ENCODE data around the gene CALML6. TPM values are rescaled to one million over a fixed set of nuclear protein-coding genes. Genes with fewer than 3 reads are reported as not detected.
A peak's percentile ranks its signal among the peaks of the same experiment; 100 is the strongest.

CALML6 gene
- polyA plus RNA-seq, 2 of the 4 experiments (the other 2 are of a cell fraction): 0.49 TPM

DNA sequence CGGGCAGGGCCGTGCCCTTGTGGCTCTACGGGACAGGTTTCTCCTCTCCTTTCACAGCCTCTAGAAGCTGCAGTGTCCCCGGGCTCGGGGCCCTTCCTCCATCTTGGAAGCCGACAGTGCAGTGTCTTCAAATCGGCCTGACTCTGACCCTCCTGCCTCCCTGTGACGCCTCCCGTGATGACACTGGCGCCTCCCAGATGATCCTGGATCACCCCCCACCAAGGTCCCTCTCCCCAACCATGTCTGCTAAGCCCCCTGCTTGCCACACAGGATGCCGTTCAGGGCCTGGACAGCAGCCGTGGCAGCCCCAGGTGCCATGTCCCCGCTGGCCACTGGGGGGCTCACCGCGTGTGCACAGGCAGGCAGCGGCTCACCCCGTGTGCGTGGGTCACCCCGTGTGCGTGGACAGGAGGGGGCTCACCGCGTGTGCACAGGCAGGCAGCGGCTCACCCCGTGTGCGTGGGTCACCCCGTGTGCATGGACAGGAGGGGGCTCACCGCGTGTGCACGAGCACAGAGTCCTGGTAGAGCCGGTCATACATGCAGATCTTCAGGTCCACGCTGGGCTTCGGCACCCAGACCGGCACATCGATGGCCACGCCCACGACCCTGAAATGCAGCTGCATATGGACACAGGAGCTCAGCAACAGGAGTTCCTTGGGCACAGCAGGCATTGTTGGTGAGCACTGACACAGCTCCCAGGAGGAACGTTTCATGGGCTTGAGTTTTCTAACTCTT is 28.9 kb downstream of the CALML6 start:
- FAIRE-seq: no peak
- POLR2A ChIA-PET: no interaction called here
- H3K9me3 ChIP-seq: no peaks in the 10 kb centered on the region

More for the DNA sequence above, 28.9 kb downstream of the CALML6 start:
- H3K27ac ChIP-seq: peak overlapping the region in 1 of 2 experiments; percentile 57; a peak in 3 of 6 replicates
- CTCF ChIA-PET: interaction anchor here (0.5 to 12.7 kb wide), 16 partner anchors 9 to 230 kb away, joined by 3 to 127 read pairs (median 4); no protein-coding TSS in a partner anchor
- H3K4me2 ChIP-seq: peak overlapping the region; percentile 67
- peak; percentile 94 to 97 for ATAC-seq
- DNase-seq (ENCODE audit: low read depth in 1 of 2, low spot score in 1 of 2): peak; percentile 64 to 71
- TF ChIP-seq, protein P1, sequence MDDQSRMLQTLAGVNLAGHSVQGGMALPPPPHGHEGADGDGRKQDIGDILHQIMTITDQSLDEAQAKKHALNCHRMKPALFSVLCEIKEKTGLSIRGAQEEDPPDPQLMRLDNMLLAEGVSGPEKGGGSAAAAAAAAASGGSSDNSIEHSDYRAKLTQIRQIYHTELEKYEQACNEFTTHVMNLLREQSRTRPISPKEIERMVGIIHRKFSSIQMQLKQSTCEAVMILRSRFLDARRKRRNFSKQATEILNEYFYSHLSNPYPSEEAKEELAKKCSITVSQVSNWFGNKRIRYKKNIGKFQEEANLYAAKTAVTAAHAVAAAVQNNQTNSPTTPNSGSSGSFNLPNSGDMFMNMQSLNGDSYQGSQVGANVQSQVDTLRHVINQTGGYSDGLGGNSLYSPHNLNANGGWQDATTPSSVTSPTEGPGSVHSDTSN (IDR thresholded peaks at IDR 0.05): no peak
- no peak for TF ChIP-seq EHF (CRISPR knock-in tag; IDR thresholded peaks at IDR 0.05)
- no peak for TF ChIP-seq NR3C1 (IDR thresholded peaks at IDR 0.05)
- TF ChIP-seq JUN (IDR thresholded peaks at IDR 0.05): no peak
- peak; percentile 37 to 42; a peak in 3 of 5 replicates for TF ChIP-seq RAD21 (conservative IDR thresholded peaks at IDR 0.05 in 1 of 2, IDR thresholded peaks at IDR 0.05 in 1 of 2)
- TF ChIP-seq CBX2 (IDR thresholded peaks at IDR 0.05; ENCODE audit: borderline replicate concordance, low read depth): no peak
- no peak for TF ChIP-seq MYC (IDR thresholded peaks at IDR 0.05; ENCODE audit: borderline replicate concordance, low read length)
- TF ChIP-seq ZFP36 (IDR thresholded peaks at IDR 0.05; ENCODE audit: borderline replicate concordance, partially characterized antibody): no peak
- TF ChIP-seq KDM1A (IDR thresholded peaks at IDR 0.05; ENCODE audit: low read depth): 0 out of 2 replicates have a peak, but pooled peaks have one; percentile 54
- TF ChIP-seq SMC3 (IDR thresholded peaks at IDR 0.05): peak; percentile 72
- TF ChIP-seq, protein P2, sequence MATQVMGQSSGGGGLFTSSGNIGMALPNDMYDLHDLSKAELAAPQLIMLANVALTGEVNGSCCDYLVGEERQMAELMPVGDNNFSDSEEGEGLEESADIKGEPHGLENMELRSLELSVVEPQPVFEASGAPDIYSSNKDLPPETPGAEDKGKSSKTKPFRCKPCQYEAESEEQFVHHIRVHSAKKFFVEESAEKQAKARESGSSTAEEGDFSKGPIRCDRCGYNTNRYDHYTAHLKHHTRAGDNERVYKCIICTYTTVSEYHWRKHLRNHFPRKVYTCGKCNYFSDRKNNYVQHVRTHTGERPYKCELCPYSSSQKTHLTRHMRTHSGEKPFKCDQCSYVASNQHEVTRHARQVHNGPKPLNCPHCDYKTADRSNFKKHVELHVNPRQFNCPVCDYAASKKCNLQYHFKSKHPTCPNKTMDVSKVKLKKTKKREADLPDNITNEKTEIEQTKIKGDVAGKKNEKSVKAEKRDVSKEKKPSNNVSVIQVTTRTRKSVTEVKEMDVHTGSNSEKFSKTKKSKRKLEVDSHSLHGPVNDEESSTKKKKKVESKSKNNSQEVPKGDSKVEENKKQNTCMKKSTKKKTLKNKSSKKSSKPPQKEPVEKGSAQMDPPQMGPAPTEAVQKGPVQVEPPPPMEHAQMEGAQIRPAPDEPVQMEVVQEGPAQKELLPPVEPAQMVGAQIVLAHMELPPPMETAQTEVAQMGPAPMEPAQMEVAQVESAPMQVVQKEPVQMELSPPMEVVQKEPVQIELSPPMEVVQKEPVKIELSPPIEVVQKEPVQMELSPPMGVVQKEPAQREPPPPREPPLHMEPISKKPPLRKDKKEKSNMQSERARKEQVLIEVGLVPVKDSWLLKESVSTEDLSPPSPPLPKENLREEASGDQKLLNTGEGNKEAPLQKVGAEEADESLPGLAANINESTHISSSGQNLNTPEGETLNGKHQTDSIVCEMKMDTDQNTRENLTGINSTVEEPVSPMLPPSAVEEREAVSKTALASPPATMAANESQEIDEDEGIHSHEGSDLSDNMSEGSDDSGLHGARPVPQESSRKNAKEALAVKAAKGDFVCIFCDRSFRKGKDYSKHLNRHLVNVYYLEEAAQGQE (IDR thresholded peaks at IDR 0.05): peak; percentile 79
- TF ChIP-seq, protein P3, sequence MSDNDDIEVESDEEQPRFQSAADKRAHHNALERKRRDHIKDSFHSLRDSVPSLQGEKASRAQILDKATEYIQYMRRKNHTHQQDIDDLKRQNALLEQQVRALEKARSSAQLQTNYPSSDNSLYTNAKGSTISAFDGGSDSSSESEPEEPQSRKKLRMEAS (IDR thresholded peaks at IDR 0.05): peak; percentile 74
- no peak for TF ChIP-seq PHF8 (IDR thresholded peaks at IDR 0.05; ENCODE audit: borderline replicate concordance, low read depth)
- TF ChIP-seq, protein P4, sequence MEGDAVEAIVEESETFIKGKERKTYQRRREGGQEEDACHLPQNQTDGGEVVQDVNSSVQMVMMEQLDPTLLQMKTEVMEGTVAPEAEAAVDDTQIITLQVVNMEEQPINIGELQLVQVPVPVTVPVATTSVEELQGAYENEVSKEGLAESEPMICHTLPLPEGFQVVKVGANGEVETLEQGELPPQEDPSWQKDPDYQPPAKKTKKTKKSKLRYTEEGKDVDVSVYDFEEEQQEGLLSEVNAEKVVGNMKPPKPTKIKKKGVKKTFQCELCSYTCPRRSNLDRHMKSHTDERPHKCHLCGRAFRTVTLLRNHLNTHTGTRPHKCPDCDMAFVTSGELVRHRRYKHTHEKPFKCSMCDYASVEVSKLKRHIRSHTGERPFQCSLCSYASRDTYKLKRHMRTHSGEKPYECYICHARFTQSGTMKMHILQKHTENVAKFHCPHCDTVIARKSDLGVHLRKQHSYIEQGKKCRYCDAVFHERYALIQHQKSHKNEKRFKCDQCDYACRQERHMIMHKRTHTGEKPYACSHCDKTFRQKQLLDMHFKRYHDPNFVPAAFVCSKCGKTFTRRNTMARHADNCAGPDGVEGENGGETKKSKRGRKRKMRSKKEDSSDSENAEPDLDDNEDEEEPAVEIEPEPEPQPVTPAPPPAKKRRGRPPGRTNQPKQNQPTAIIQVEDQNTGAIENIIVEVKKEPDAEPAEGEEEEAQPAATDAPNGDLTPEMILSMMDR (IDR thresholded peaks at IDR 0.05): peak; percentile 67
- TF ChIP-seq, protein P5, sequence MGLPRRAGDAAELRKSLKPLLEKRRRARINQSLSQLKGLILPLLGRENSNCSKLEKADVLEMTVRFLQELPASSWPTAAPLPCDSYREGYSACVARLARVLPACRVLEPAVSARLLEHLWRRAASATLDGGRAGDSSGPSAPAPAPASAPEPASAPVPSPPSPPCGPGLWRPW (IDR thresholded peaks at IDR 0.05): no peak
- TF ChIP-seq TP53 (CRISPR knock-in tag; IDR thresholded peaks at IDR 0.05): no peak
- TF ChIP-seq HOXB13 (CRISPR knock-in tag; IDR thresholded peaks at IDR 0.05; ENCODE audit: low read depth): no peak
- TF ChIP-seq, protein P6, sequence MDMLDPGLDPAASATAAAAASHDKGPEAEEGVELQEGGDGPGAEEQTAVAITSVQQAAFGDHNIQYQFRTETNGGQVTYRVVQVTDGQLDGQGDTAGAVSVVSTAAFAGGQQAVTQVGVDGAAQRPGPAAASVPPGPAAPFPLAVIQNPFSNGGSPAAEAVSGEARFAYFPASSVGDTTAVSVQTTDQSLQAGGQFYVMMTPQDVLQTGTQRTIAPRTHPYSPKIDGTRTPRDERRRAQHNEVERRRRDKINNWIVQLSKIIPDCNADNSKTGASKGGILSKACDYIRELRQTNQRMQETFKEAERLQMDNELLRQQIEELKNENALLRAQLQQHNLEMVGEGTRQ (IDR thresholded peaks at IDR 0.05): no peak
- TF ChIP-seq RNF2 (IDR thresholded peaks at IDR 0.05; ENCODE audit: borderline replicate concordance, low read depth): no peak
- WGBS (ENCODE audit: missing lambda C conversion rate): 22% methylated on average over 11 of the region's 37 CpGs
- H3K4me3 ChIP-seq: 0 out of 3 replicates have a peak overlapping the region, but pooled peaks have one; percentile 11
- no peaks in the 10 kb centered on the region for H3K4me1 ChIP-seq
